Midbrain (tissue), 1 donor: ENCODE results near the gene THUMPD3.

Source experiments
- DNase-seq: peaks from one replicate; lab custom pipeline; 2025; lab: John Stamatoyannopoulos, UW

The THUMPD3 gene

GRCh38 chr3:9362731-9363530 lies at the start of gene THUMPD3:
Gene THUMPD3 (plus strand): TSS chr3:9363054. CDS start chr3:9365069, 2,015 bp downstream.
- peak; percentile 93 for DNase-seq

- no peak for DNase-seq
Measured at GRCh38 chr3:9314796-9315195, 48.1 kb upstream of the THUMPD3 start.

- peak; percentile 72 for DNase-seq
Measured at GRCh38 chr3:9316881-9317361, 45.9 kb upstream of the THUMPD3 start.

GRCh38 chr3:9322780-9323179 lies 40.1 kb upstream of the THUMPD3 start:
- no peak for DNase-seq

- DNase-seq: no peak
Measured at GRCh38 chr3:9324944-9325343, 37.9 kb upstream of the THUMPD3 start.

- DNase-seq: no peak
Measured at GRCh38 chr3:9327578-9327977, 35.3 kb upstream of the THUMPD3 start.

GRCh38 chr3:9330166-9330703 lies 32.6 kb upstream of the THUMPD3 start:
- DNase-seq: no peak

- no peak for DNase-seq
Measured at GRCh38 chr3:9331171-9331570, 31.7 kb upstream of the THUMPD3 start.

- DNase-seq: no peak
Measured at GRCh38 chr3:9332250-9333030, 30.4 kb upstream of the THUMPD3 start.

GRCh38 chr3:9339761-9340471 lies 22.9 kb upstream of the THUMPD3 start:
- DNase-seq: no peak

GRCh38 chr3:9340472-9340902 lies 22.4 kb upstream of the THUMPD3 start:
- DNase-seq: no peak

GRCh38 chr3:9342696-9343095 lies 20.2 kb upstream of the THUMPD3 start:
- DNase-seq: no peak

- DNase-seq: no peak
Measured at GRCh38 chr3:9343115-9343514, 19.7 kb upstream of the THUMPD3 start.

GRCh38 chr3:9345041-9345440 lies 17.8 kb upstream of the THUMPD3 start:
- DNase-seq: no peak

GRCh38 chr3:9346141-9346540 lies 16.7 kb upstream of the THUMPD3 start:
- DNase-seq: no peak

GRCh38 chr3:9347081-9347480 lies 15.8 kb upstream of the THUMPD3 start:
- DNase-seq: no peak

- no peak for DNase-seq
Measured at GRCh38 chr3:9347887-9348286, 15.0 kb upstream of the THUMPD3 start.

- no peak for DNase-seq
Measured at GRCh38 chr3:9349321-9350117, 13.3 kb upstream of the THUMPD3 start.

GRCh38 chr3:9351709-9352126 lies 11.1 kb upstream of the THUMPD3 start:
- DNase-seq: no peak

- DNase-seq: peak; percentile 83
Measured at GRCh38 chr3:9352917-9353752, 9.7 kb upstream of the THUMPD3 start.
